Loucy (cell line): ENCODE results near the gene HIF1A.

Experiments
- CTCF ChIP-seq: fragments of 200-600 bp; sonication (generic); conservative IDR thresholded peaks from 2 replicates; pipeline ENCODE4 v1.5.1; 2014; ENCODE audit warnings: mild to moderate bottlenecking, antibody characterized with exemption, low read length
- EZH2phosphoT487 ChIP-seq: fragments of 200-600 bp; IDR thresholded peaks from 2 replicates; pipeline ENCODE4 v1.6.1; 2018; ENCODE audit warnings: antibody characterized with exemption, mild to moderate bottlenecking, moderate library complexity, borderline replicate concordance

GRCh38 chr14:61661471-61662400 is 33.6 kb upstream of the HIF1A start:
- TF ChIP-seq CTCF (no peak), EZH2phosphoT487 (no peak)
